ENCODE data around the gene GRIFIN. TPM values are rescaled to one million over a fixed set of nuclear protein-coding genes. Genes with fewer than 3 reads are reported as not detected.

GRIFIN gene
- total and polyA plus RNA-seq, 9 of the 15 experiments (the other 6 are each of a cell fraction or from before 2014, with no cell fraction given), result not detected

DNA sequence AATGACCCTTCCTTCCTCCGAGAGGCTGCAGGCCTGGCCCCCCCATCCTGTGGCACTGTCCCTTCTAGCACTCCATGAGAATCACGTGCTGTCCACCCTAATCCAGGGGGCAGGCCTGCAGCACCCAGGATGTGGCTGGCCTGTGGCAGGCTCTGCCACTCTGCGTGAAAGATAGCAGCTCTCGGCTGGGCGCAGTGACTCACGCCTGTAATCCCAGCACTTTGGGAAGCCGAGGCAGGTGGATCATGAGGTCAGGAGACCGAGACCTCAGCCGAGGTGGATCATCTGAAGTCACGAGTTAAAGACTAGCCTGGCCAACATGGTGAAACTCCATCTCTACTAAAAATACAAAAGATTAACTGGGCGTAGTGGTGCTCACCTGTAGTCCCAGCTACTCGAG is 24.5 kb upstream of the GRIFIN start (continued):
- no peak for TF ChIP-seq U2AF2 (optimal IDR thresholded peaks at IDR 0.05; ENCODE audit: low read depth, low read length)
- TF ChIP-seq, protein P1, sequence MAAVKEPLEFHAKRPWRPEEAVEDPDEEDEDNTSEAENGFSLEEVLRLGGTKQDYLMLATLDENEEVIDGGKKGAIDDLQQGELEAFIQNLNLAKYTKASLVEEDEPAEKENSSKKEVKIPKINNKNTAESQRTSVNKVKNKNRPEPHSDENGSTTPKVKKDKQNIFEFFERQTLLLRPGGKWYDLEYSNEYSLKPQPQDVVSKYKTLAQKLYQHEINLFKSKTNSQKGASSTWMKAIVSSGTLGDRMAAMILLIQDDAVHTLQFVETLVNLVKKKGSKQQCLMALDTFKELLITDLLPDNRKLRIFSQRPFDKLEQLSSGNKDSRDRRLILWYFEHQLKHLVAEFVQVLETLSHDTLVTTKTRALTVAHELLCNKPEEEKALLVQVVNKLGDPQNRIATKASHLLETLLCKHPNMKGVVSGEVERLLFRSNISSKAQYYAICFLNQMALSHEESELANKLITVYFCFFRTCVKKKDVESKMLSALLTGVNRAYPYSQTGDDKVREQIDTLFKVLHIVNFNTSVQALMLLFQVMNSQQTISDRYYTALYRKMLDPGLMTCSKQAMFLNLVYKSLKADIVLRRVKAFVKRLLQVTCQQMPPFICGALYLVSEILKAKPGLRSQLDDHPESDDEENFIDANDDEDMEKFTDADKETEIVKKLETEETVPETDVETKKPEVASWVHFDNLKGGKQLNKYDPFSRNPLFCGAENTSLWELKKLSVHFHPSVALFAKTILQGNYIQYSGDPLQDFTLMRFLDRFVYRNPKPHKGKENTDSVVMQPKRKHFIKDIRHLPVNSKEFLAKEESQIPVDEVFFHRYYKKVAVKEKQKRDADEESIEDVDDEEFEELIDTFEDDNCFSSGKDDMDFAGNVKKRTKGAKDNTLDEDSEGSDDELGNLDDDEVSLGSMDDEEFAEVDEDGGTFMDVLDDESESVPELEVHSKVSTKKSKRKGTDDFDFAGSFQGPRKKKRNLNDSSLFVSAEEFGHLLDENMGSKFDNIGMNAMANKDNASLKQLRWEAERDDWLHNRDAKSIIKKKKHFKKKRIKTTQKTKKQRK (IDR thresholded peaks at IDR 0.05; ENCODE audit: borderline replicate concordance, low read depth, low read length), result no peak

DNA sequence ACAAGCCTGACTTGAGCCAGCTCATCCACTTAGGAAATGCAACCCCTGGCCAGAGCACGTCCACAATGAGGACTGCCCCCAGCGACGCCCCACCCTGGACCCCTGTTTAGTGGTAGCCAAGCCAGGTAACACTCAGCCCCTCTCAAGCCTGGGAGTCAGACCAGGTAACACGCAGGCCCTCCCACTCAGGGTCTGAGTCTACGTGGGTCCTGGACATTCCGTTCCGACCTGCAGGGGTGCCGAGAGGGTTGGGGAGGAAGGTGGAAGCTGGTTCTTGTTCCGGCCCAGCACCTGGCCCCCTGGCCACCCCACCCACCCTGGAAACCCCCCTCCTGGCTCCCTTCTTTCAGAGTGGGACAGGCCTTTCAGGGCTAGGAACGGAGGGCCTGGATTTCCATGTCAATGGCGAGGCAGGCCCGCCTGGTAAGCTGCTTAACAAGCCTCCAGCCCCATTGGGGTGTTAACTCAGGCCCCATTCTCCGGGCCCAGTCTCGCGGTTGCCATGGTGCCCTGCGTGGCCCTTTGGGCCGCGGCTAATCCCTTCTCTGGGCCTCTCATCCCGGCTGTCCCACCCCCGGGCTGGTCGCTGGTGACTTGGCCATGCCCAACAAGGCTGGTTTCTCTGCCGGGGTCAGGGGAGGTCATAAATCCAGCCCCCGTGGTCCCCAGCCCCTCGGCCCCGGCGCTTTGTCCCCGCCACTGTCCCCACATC is 23.7 kb upstream of the GRIFIN start:
- Histone ChIP-seq H3K79me2 (ENCODE audit: control insufficient read depth, insufficient read depth, low read length) (no peaks in the 10 kb centered on the region), H3K36me3 (ENCODE audit: control insufficient read depth, insufficient read depth, low read length) (no peaks in the 10 kb centered on the region), H3K4me1 (replicated peaks in 1 of 2; ENCODE audit: control insufficient read depth in 2 of 2, insufficient read depth in 2 of 2, low read length in 2 of 2) (peaks cover 0 to 45% of the 10 kb centered on the region in 2 experiments; a peak in 2 of 5 replicates), H3K4me2 (ENCODE audit: insufficient read depth, low read length) (no peak overlapping the region), H2AFZ (ENCODE audit: low read depth, low read length) (no peak overlapping the region), H4K20me1 (replicated peaks; ENCODE audit: control insufficient read depth, insufficient read depth, low read length) (no peaks in the 10 kb centered on the region), H3K9me1 (ENCODE audit: control insufficient read depth, insufficient read depth, low read length) (no peaks in the 10 kb centered on the region), H3K27me3 (ENCODE audit: control insufficient read depth in 2 of 2, insufficient read depth in 2 of 2, low read length in 2 of 2) (peaks cover 9 to 48% of the 10 kb centered on the region in 2 experiments; a peak in 3 of 5 replicates), H3K4me3 (no peak overlapping the region), H3K27ac (ENCODE audit: extremely low read depth, low read depth, low read length) (no peak overlapping the region), H3K9me3 (replicated peaks; ENCODE audit: control insufficient read depth, insufficient read depth, low read depth, low read length) (no peaks in the 10 kb centered on the region), H3K9ac (ENCODE audit: insufficient read depth in 1 of 2, low read depth in 2 of 2, low read length in 2 of 2) (no peak overlapping the region)
- ChIA-PET CTCF (ENCODE audit: low intra/inter-chr PET ratio) (no interaction called here), POLR2A (interaction anchor here (0.6 to 1.6 kb wide), 2 partner anchors 9 to 376 kb away, joined by 3 to 8 read pairs; no protein-coding TSS in a partner anchor)
- no peak for ATAC-seq
- intact Hi-C loops (cut with micrococcal nuclease), result no loop called here
- in situ Hi-C loops (cut with MboI), result no loop called here
- WGBS (ENCODE audit: insufficient coverage, low coverage, missing lambda C conversion rate), result 11% methylated on average over 16 of the region's 27 CpGs
- no peak for DNase-seq (ENCODE audit: extremely low read depth in 1 of 4, low spot score in 3 of 4)
- FAIRE-seq, result no peak
- BruUV-seq (replicated peaks), result no TSS peak
- TF ChIP-seq, protein P2, sequence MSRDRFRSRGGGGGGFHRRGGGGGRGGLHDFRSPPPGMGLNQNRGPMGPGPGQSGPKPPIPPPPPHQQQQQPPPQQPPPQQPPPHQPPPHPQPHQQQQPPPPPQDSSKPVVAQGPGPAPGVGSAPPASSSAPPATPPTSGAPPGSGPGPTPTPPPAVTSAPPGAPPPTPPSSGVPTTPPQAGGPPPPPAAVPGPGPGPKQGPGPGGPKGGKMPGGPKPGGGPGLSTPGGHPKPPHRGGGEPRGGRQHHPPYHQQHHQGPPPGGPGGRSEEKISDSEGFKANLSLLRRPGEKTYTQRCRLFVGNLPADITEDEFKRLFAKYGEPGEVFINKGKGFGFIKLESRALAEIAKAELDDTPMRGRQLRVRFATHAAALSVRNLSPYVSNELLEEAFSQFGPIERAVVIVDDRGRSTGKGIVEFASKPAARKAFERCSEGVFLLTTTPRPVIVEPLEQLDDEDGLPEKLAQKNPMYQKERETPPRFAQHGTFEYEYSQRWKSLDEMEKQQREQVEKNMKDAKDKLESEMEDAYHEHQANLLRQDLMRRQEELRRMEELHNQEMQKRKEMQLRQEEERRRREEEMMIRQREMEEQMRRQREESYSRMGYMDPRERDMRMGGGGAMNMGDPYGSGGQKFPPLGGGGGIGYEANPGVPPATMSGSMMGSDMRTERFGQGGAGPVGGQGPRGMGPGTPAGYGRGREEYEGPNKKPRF (IDR thresholded peaks at IDR 0.05; ENCODE audit: low read depth, low read length), result no peak
- TF ChIP-seq ZNF384 (IDR thresholded peaks at IDR 0.05; ENCODE audit: low read depth, low read length), result no peak
- TF ChIP-seq PML (IDR thresholded peaks at IDR 0.05; ENCODE audit: low read length), result no peak
- TF ChIP-seq, protein P3, sequence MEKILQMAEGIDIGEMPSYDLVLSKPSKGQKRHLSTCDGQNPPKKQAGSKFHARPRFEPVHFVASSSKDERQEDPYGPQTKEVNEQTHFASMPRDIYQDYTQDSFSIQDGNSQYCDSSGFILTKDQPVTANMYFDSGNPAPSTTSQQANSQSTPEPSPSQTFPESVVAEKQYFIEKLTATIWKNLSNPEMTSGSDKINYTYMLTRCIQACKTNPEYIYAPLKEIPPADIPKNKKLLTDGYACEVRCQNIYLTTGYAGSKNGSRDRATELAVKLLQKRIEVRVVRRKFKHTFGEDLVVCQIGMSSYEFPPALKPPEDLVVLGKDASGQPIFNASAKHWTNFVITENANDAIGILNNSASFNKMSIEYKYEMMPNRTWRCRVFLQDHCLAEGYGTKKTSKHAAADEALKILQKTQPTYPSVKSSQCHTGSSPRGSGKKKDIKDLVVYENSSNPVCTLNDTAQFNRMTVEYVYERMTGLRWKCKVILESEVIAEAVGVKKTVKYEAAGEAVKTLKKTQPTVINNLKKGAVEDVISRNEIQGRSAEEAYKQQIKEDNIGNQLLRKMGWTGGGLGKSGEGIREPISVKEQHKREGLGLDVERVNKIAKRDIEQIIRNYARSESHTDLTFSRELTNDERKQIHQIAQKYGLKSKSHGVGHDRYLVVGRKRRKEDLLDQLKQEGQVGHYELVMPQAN (IDR thresholded peaks at IDR 0.05; ENCODE audit: borderline replicate concordance), result no peak
- no peak for TF ChIP-seq PTRF (tag; IDR thresholded peaks at IDR 0.05)
- TF ChIP-seq, protein P4, sequence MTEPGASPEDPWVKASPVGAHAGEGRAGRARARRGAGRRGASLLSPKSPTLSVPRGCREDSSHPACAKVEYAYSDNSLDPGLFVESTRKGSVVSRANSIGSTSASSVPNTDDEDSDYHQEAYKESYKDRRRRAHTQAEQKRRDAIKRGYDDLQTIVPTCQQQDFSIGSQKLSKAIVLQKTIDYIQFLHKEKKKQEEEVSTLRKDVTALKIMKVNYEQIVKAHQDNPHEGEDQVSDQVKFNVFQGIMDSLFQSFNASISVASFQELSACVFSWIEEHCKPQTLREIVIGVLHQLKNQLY (CRISPR knock-in tag; conservative IDR thresholded peaks at IDR 0.05), result no peak
- TF ChIP-seq ZC3H8 (IDR thresholded peaks at IDR 0.05), result no peak
- no peak for TF ChIP-seq ZNF699 (CRISPR knock-in tag; IDR thresholded peaks at IDR 0.05; ENCODE audit: insufficient replicate concordance)
